ENCODE results near the gene TOR2A.

- TF ChIP-seq CTCF (IDR thresholded peaks at IDR 0.05) (no peak), POLR2AphosphoS5 (IDR thresholded peaks at IDR 0.05) (no peak)
These were observed 35.0 kb downstream of the TOR2A start for GRCh38 chr9:127700140-127700539.
